ENCODE data around the gene ZNRF3.
"Not testable (repeated sequence)": the region's sequence is repeated elsewhere in the genome, so short reads cannot be mapped to it uniquely, and the experiment has no call there.

Gene ZNRF3

GRCh38 chr22:29002603-29003002 is 119.2 kb downstream of the ZNRF3 start:
- Histone ChIP-seq H3K4me1 (ENCODE audit: control insufficient read depth in 1 of 2, insufficient read depth in 2 of 2, low read length in 2 of 2) (peaks cover 10 to 18% of the 10 kb centered on the region in 2 donors), H3K36me3 (ENCODE audit: control insufficient read depth in 1 of 2, insufficient read depth in 2 of 2, low read length in 2 of 2) (no peaks in the 10 kb centered on the region), H3K9ac (ENCODE audit: low read depth in 1 of 2, low read length in 2 of 2) (no peak overlapping the region), H3K27ac (ENCODE audit: low read depth, low read length) (no peak overlapping the region), H3K9me3 (ENCODE audit: control insufficient read depth in 1 of 2, low read length in 2 of 2) (no peaks in the 10 kb centered on the region), H3K4me3 (ENCODE audit: low read depth in 1 of 2, low read length in 2 of 2) (no peak overlapping the region), H3K27me3 (ENCODE audit: control insufficient read depth in 1 of 2, insufficient read depth in 2 of 2, low read length in 2 of 2) (no peaks in the 10 kb centered on the region)

GRCh38 chr22:29003552-29003951 is 120.2 kb downstream of the ZNRF3 start:
- Histone ChIP-seq H3K27ac (ENCODE audit: low read depth, low read length) (no peak overlapping the region), H3K9ac (ENCODE audit: low read depth in 1 of 2, low read length in 2 of 2) (no peak overlapping the region), H3K4me3 (ENCODE audit: low read depth in 1 of 2, low read length in 2 of 2) (no peak overlapping the region), H3K27me3 (ENCODE audit: control insufficient read depth in 1 of 2, insufficient read depth in 2 of 2, low read length in 2 of 2) (no peaks in the 10 kb centered on the region), H3K9me3 (ENCODE audit: control insufficient read depth in 1 of 2, low read length in 2 of 2) (no peaks in the 10 kb centered on the region), H3K36me3 (ENCODE audit: control insufficient read depth in 1 of 2, insufficient read depth in 2 of 2, low read length in 2 of 2) (no peaks in the 10 kb centered on the region), H3K4me1 (ENCODE audit: control insufficient read depth in 1 of 2, insufficient read depth in 2 of 2, low read length in 2 of 2) (peaks cover 10 to 18% of the 10 kb centered on the region in 2 donors)

- Histone ChIP-seq H3K27ac (ENCODE audit: low read depth, low read length) (no peak overlapping the region), H3K4me1 (ENCODE audit: control insufficient read depth in 1 of 2, insufficient read depth in 2 of 2, low read length in 2 of 2) (peaks cover 10 to 18% of the 10 kb centered on the region in 2 donors), H3K27me3 (ENCODE audit: control insufficient read depth in 1 of 2, insufficient read depth in 2 of 2, low read length in 2 of 2) (no peaks in the 10 kb centered on the region), H3K9ac (ENCODE audit: low read depth in 1 of 2, low read length in 2 of 2) (no peak overlapping the region), H3K9me3 (ENCODE audit: control insufficient read depth in 1 of 2, low read length in 2 of 2) (no peaks in the 10 kb centered on the region), H3K36me3 (ENCODE audit: control insufficient read depth in 1 of 2, insufficient read depth in 2 of 2, low read length in 2 of 2) (no peaks in the 10 kb centered on the region), H3K4me3 (ENCODE audit: low read depth in 1 of 2, low read length in 2 of 2) (no peak overlapping the region)
Observed at GRCh38 chr22:29003975-29004646, 120.7 kb downstream of the ZNRF3 start.

GRCh38 chr22:29004647-29005371 is 121.4 kb downstream of the ZNRF3 start:
- peak overlapping the region in 1 of 2 donors; percentile 43 for H3K9ac ChIP-seq (ENCODE audit: low read depth in 1 of 2, low read length in 2 of 2)
- H3K27ac ChIP-seq (ENCODE audit: low read depth, low read length): no peak overlapping the region

GRCh38 chr22:29005754-29006153 is 122.4 kb downstream of the ZNRF3 start:
- not testable (repeated sequence) for H3K36me3 ChIP-seq (ENCODE audit: control insufficient read depth in 1 of 2, insufficient read depth in 2 of 2, low read length in 2 of 2); H3K27me3 ChIP-seq (ENCODE audit: control insufficient read depth in 1 of 2, insufficient read depth in 2 of 2, low read length in 2 of 2); H3K27ac ChIP-seq (ENCODE audit: low read depth, low read length); H3K4me3 ChIP-seq (ENCODE audit: low read depth in 1 of 2, low read length in 2 of 2); H3K9ac ChIP-seq (ENCODE audit: low read depth in 1 of 2, low read length in 2 of 2); H3K9me3 ChIP-seq (ENCODE audit: control insufficient read depth in 1 of 2, low read length in 2 of 2)
- H3K4me1 ChIP-seq (ENCODE audit: control insufficient read depth in 1 of 2, insufficient read depth in 2 of 2, low read length in 2 of 2): peaks cover 10 to 18% of the 10 kb centered on the region in 2 donors

More at GRCh38 chr22:29004647-29005371, 121.4 kb downstream of the ZNRF3 start:
- H3K36me3 ChIP-seq (ENCODE audit: control insufficient read depth in 1 of 2, insufficient read depth in 2 of 2, low read length in 2 of 2): no peaks in the 10 kb centered on the region
- peaks cover 10 to 18% of the 10 kb centered on the region in 2 donors for H3K4me1 ChIP-seq (ENCODE audit: control insufficient read depth in 1 of 2, insufficient read depth in 2 of 2, low read length in 2 of 2)
- H3K9me3 ChIP-seq (ENCODE audit: control insufficient read depth in 1 of 2, low read length in 2 of 2): no peaks in the 10 kb centered on the region
- peak overlapping the region; percentile 42 to 43 for H3K4me3 ChIP-seq (ENCODE audit: low read depth in 1 of 2, low read length in 2 of 2)
- no peaks in the 10 kb centered on the region for H3K27me3 ChIP-seq (ENCODE audit: control insufficient read depth in 1 of 2, insufficient read depth in 2 of 2, low read length in 2 of 2)

GRCh38 chr22:29006346-29006745 is 123.0 kb downstream of the ZNRF3 start:
- no peak overlapping the region for H3K9ac ChIP-seq (ENCODE audit: low read depth in 1 of 2, low read length in 2 of 2)
- no peak overlapping the region for H3K27ac ChIP-seq (ENCODE audit: low read depth, low read length)
- H3K27me3 ChIP-seq (ENCODE audit: control insufficient read depth in 1 of 2, insufficient read depth in 2 of 2, low read length in 2 of 2): no peaks in the 10 kb centered on the region
- H3K9me3 ChIP-seq (ENCODE audit: control insufficient read depth in 1 of 2, low read length in 2 of 2): no peaks in the 10 kb centered on the region
- no peak overlapping the region for H3K4me3 ChIP-seq (ENCODE audit: low read depth in 1 of 2, low read length in 2 of 2)
- H3K36me3 ChIP-seq (ENCODE audit: control insufficient read depth in 1 of 2, insufficient read depth in 2 of 2, low read length in 2 of 2): no peaks in the 10 kb centered on the region
- peaks cover 15 to 24% of the 10 kb centered on the region in 2 donors for H3K4me1 ChIP-seq (ENCODE audit: control insufficient read depth in 1 of 2, insufficient read depth in 2 of 2, low read length in 2 of 2)

GRCh38 chr22:29009148-29009547 is 125.8 kb downstream of the ZNRF3 start:
- H3K9ac ChIP-seq (ENCODE audit: low read depth in 1 of 2, low read length in 2 of 2): no peak overlapping the region
- no peak overlapping the region for H3K27ac ChIP-seq (ENCODE audit: low read depth, low read length)
- H3K36me3 ChIP-seq (ENCODE audit: control insufficient read depth in 1 of 2, insufficient read depth in 2 of 2, low read length in 2 of 2): no peaks in the 10 kb centered on the region
- H3K4me3 ChIP-seq (ENCODE audit: low read depth in 1 of 2, low read length in 2 of 2): no peak overlapping the region
- H3K27me3 ChIP-seq (ENCODE audit: control insufficient read depth in 1 of 2, insufficient read depth in 2 of 2, low read length in 2 of 2): no peaks in the 10 kb centered on the region
- peaks cover 31 to 39% of the 10 kb centered on the region in 2 donors for H3K4me1 ChIP-seq (ENCODE audit: control insufficient read depth in 1 of 2, insufficient read depth in 2 of 2, low read length in 2 of 2)
- no peaks in the 10 kb centered on the region for H3K9me3 ChIP-seq (ENCODE audit: control insufficient read depth in 1 of 2, low read length in 2 of 2)

- Histone ChIP-seq H3K27ac (ENCODE audit: low read depth, low read length) (no peak overlapping the region), H3K36me3 (ENCODE audit: control insufficient read depth in 1 of 2, insufficient read depth in 2 of 2, low read length in 2 of 2) (no peaks in the 10 kb centered on the region), H3K9ac (ENCODE audit: low read depth in 1 of 2, low read length in 2 of 2) (peak overlapping the region in 1 of 2 donors; percentile 13), H3K27me3 (ENCODE audit: control insufficient read depth in 1 of 2, insufficient read depth in 2 of 2, low read length in 2 of 2) (no peaks in the 10 kb centered on the region), H3K4me3 (ENCODE audit: low read depth in 1 of 2, low read length in 2 of 2) (peak overlapping the region; percentile 12 to 35), H3K4me1 (ENCODE audit: control insufficient read depth in 1 of 2, insufficient read depth in 2 of 2, low read length in 2 of 2) (peaks cover 27 to 31% of the 10 kb centered on the region in 2 donors), H3K9me3 (ENCODE audit: control insufficient read depth in 1 of 2, low read length in 2 of 2) (no peaks in the 10 kb centered on the region)
Observed at GRCh38 chr22:29011240-29012100, 128.1 kb downstream of the ZNRF3 start.

- no peaks in the 10 kb centered on the region for H3K36me3 ChIP-seq (ENCODE audit: control insufficient read depth in 1 of 2, insufficient read depth in 2 of 2, low read length in 2 of 2)
- H3K27me3 ChIP-seq (ENCODE audit: control insufficient read depth in 1 of 2, insufficient read depth in 2 of 2, low read length in 2 of 2): no peaks in the 10 kb centered on the region
- H3K9me3 ChIP-seq (ENCODE audit: control insufficient read depth in 1 of 2, low read length in 2 of 2): no peaks in the 10 kb centered on the region
- no peak overlapping the region for H3K27ac ChIP-seq (ENCODE audit: low read depth, low read length)
- peak overlapping the region in 1 of 2 donors; percentile 13 for H3K9ac ChIP-seq (ENCODE audit: low read depth in 1 of 2, low read length in 2 of 2)
- H3K4me3 ChIP-seq (ENCODE audit: low read depth in 1 of 2, low read length in 2 of 2): peak overlapping the region; percentile 12 to 35
- peaks cover 33 to 36% of the 10 kb centered on the region in 2 donors for H3K4me1 ChIP-seq (ENCODE audit: control insufficient read depth in 1 of 2, insufficient read depth in 2 of 2, low read length in 2 of 2)
Observed at GRCh38 chr22:29012101-29012433, 128.7 kb downstream of the ZNRF3 start.

GRCh38 chr22:29012952-29013351 is 129.6 kb downstream of the ZNRF3 start:
- H3K36me3 ChIP-seq (ENCODE audit: control insufficient read depth in 1 of 2, insufficient read depth in 2 of 2, low read length in 2 of 2): no peaks in the 10 kb centered on the region
- no peak overlapping the region for H3K4me3 ChIP-seq (ENCODE audit: low read depth in 1 of 2, low read length in 2 of 2)
- H3K4me1 ChIP-seq (ENCODE audit: control insufficient read depth in 1 of 2, insufficient read depth in 2 of 2, low read length in 2 of 2): peaks cover 37% of the 10 kb centered on the region in 2 donors
- H3K27ac ChIP-seq (ENCODE audit: low read depth, low read length): no peak overlapping the region
- H3K27me3 ChIP-seq (ENCODE audit: control insufficient read depth in 1 of 2, insufficient read depth in 2 of 2, low read length in 2 of 2): no peaks in the 10 kb centered on the region
- no peak overlapping the region for H3K9ac ChIP-seq (ENCODE audit: low read depth in 1 of 2, low read length in 2 of 2)
- no peaks in the 10 kb centered on the region for H3K9me3 ChIP-seq (ENCODE audit: control insufficient read depth in 1 of 2, low read length in 2 of 2)

Data from duodenal mucosa (tissue), 2 donors.